Small intestine (tissue), 7 donors: Measurements from ENCODE around the gene IQCN. TPM values are rescaled to one million over a fixed set of nuclear protein-coding genes. Genes with fewer than 3 reads are reported as not detected.

Experiments
- DNase-seq, 2 donors: peaks; one replicate each; pipeline versions ENCODE4 v3.0.0 to v3.0.0-alpha.2; 2013
- FAIRE-seq: peaks from 2 replicates; lab custom pipeline; 2012; peaks lifted over from hg19 to GRCh38; lab: Jason Lieb, UNC
- H3K27ac ChIP-seq, 3 donors: one replicate each; pipeline ENCODE4 v1.5.1; 2013; ENCODE audit warnings: low read length in 2 of 3, mild to moderate bottlenecking in 2 of 3, control low read depth in 1 of 3, inconsistent platforms in 1 of 3, low read depth in 1 of 3, moderate library complexity in 1 of 3
- H3K27me3 ChIP-seq, 3 donors: one replicate each; pipeline ENCODE4 v1.6.1; 2013; ENCODE audit warnings: low read length in 3 of 3, inconsistent platforms in 1 of 3; ENCODE audit not compliant: control insufficient read depth in 3 of 3, insufficient read depth in 3 of 3
- H3K36me3 ChIP-seq, 3 donors: one replicate each; pipeline ENCODE4 v1.6.1; 2013; ENCODE audit warnings: low read length in 3 of 3, inconsistent platforms in 1 of 3, low read depth in 1 of 3, mild to moderate bottlenecking in 1 of 3, moderate library complexity in 1 of 3; ENCODE audit not compliant: control insufficient read depth in 3 of 3, insufficient read depth in 2 of 3
- H3K4me1 ChIP-seq, 3 donors: one replicate each; pipeline ENCODE4 v1.6.1; 2013; ENCODE audit warnings: low read length in 2 of 3, inconsistent platforms in 1 of 3, low read depth in 1 of 3, mild to moderate bottlenecking in 1 of 3, moderate library complexity in 1 of 3; ENCODE audit not compliant: control insufficient read depth in 3 of 3, insufficient read depth in 2 of 3
- H3K4me3 ChIP-seq, 3 donors: one replicate each; pipeline ENCODE4 v1.5.1; 2013; ENCODE audit warnings: low read length in 3 of 3, control low read depth in 1 of 3, inconsistent platforms in 1 of 3, low read depth in 1 of 3, mild to moderate bottlenecking in 1 of 3, moderate library complexity in 1 of 3
- H3K9me3 ChIP-seq, 2 donors: one replicate each; pipeline ENCODE4 v1.6.1; 2013; ENCODE audit warnings: low read depth in 1 of 2, low read length in 1 of 2; ENCODE audit not compliant: control insufficient read depth in 2 of 2, insufficient read depth in 1 of 2
- WGBS, 3 donors: extraction: QIAGEN DNeasy Blood & Tissue Kit; methylation state at CpG; one replicate each; pipeline ENCODE4 v1.1.7; 2013; 5-methylcytosine and 5-hydroxymethylcytosine counted together
- polyA plus RNA-seq, 4 donors: library from polyadenylated mRNA; stranded (reverse) in 3 of 4; unstranded in 1 of 4; fragments of 200-250 nt in 3 of 4; fragments of 120-200 nt in 1 of 4; gene quantifications; one replicate each; pipeline versions ENCODE4 v1.2.1 to v1.2.3, GENCODE V29; 2013
- donor health status: healthy with polysubstance abuse.
- donor health status: control.
- donor health status: control.
- donor health status: Bipolar disorder and iron deficiency.
- donor health status: healthy.

The IQCN gene
- polyA plus RNA-seq, 4 donors, result 1.5 to 15.2 (median 4.9) TPM

DNA sequence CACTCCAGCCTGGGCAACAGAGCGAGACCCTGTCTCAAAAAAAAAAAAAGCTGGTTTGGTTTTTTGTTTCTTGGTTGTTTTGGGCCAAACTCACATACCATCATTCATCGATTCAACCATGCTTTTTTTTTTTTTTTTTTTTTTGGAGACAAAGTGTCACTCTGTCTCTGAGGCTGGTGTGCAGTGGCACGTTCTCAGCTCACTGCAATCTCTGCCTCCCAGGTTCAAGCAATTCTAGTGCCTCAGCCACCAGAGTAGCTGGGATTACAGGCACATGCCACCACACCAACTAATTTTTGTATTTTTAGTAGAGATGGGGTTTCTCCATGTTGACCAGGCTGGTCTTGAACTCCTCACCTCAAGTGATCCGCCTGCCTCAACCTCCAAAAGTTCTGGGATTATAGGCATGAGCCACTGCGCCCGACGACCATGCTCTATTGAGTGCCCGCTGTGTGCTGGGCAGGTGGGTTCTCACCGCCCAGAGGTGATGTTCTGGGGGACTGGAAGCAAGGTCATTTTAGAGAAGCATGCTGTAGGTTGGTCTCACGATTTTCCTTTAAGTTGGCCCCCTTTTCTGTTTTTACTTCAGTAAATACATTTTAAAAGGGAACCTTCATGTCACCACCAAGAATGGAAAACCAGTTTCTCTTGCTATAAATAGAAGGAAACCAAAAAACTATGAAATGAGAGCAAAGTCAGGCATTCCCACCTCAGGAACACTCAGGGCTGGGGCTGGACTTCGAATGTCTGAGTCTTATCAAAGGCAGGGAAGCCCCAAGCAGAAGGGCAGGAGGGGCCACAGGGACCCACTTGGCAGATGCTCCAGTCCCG is 15.4 kb upstream of the IQCN start:
- Histone ChIP-seq H3K9me3 (no peaks in the 10 kb centered on the region), H3K27ac (peak overlapping the region; percentile 10 to 67 (median 15)), H3K36me3 (no peaks in the 10 kb centered on the region), H3K4me1 (peaks cover 0 to 47% (median 2%) of the 10 kb centered on the region in 3 donors), H3K4me3 (no peak overlapping the region), H3K27me3 (peaks cover 0 to 7% (median 0%) of the 10 kb centered on the region in 3 donors)
- no peak for FAIRE-seq
- 55 to 62% (median 58%) methylated on average over 12 of the region's 12 CpGs for WGBS, 3 donors
- DNase-seq, result no peak

DNA sequence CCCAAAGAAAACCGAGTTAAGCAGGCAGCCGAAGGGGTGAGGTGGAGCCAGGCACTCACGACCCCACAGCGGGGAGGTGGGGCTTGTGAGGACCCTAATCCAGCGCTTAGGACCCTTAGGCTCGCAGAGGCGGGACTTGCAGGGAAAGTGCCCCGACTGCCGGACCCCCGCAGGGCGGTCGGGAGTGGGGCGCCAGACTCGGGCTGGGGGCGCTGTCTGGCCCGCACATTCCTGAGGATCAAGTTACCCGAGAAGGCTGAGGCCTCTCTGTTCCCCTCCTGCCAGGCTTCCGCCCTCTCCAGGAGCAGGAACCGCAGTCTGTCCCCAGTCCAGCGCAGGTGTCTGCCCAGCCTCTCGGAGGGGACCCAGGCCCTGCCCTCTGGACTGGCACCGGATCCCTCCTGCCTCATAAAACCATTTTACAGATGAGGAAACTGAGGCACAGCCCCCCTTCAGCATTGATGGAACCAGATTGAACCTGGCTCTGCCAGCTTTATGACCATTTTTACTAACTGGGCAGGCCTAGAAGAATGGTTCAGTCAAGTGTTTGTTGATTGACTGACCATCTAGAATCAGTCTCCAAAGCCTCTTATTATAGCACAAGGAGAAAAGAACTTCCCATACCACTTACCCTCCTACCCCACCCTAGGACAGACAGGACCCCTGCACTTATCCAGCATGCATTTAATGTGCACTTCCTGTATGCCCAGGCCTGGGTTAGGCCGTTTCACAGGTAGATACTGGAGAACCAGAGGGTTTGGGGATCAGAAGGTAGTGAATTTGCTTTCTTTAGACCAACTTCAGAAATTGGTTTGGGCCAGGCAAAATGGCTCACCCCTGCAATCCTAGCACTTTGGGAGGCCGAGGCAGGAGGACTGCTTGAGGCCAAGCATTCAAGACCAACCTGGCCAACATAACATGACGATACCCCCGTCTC is 13.9 kb upstream of the IQCN start:
- no peak overlapping the region for H3K4me3 ChIP-seq
- H3K27ac ChIP-seq, result no peak overlapping the region
- peaks cover 0 to 47% (median 2%) of the 10 kb centered on the region in 3 donors for H3K4me1 ChIP-seq
- H3K9me3 ChIP-seq, result no peaks in the 10 kb centered on the region
- no peaks in the 10 kb centered on the region for H3K36me3 ChIP-seq
- no peak for FAIRE-seq
- no peaks in the 10 kb centered on the region for H3K27me3 ChIP-seq
- DNase-seq, result no peak
- WGBS, 3 donors, result 64 to 69% (median 65%) methylated on average over 18 to 26 of the region's 26 CpGs

DNA sequence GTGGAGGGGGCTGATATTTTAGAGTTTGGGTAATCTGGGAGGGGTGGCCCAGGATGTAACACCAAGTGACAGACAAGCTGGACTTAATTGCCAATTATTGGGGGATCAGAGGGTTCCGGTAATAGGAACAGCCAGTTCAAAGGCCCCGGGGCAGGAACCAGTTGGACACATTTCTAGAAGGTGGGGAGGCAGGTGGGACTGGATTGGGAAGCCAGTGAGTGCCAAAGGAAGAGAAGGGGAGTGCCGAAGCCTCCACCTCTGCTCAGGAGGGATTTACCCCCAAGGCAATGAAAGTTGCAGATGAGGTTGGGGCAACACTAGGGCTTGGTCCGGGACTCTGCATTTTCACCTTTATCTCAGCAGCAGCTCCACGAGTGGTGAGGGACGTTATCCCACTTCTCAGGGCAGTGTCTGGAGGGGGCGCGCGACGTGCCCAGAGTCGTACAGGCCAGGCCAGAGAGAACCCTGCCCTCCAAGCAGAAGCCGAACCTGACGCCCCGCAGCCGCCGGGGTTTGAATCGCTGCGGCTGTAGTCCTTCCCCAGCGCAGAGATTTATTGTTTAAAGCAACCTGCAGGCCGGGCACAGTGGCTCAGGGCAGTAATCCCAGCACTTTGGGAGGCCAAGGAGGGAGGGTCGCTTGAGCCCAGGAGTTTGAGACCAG is 12.9 kb upstream of the IQCN start:
- Histone ChIP-seq H3K27me3 (no peaks in the 10 kb centered on the region), H3K4me1 (peaks cover 0 to 47% (median 4%) of the 10 kb centered on the region in 3 donors), H3K9me3 (peaks cover 0 to 3% of the 10 kb centered on the region in 2 donors), H3K27ac (no peak overlapping the region), H3K4me3 (no peak overlapping the region), H3K36me3 (no peaks in the 10 kb centered on the region)
- FAIRE-seq, result no peak
- no peak for DNase-seq
- WGBS, 3 donors, result 69 to 82% (median 82%) methylated on average over 21 of the region's 21 CpGs

DNA sequence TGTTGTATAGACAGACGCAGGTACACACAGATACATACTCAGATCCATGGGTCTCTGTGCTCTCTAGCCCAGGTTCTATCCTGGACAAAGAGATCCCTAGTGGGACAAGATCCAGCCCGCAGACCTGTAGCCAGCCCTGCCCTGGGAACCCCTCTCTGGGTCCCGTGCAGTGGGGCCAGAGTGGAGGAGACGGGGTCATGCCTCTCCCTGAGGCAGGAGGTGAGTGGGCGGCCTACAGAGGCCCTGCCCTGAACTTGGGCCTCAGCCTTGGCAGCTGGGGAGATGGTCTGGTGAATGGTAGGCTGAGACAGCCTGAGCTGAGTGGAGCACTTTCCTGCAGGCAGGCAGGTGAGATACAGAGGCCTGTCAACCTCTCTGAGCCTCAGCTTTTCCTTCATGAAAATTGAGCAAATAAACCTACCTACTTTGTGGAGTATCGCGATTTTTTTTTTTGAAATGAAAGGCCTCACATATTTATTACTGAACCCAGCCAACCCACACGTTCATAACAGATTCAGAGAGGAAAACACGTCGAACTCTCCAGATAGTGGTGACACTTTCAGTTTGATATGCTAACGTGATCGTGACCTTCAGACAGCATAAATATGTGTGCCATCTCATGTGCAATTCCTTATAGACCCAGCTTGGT is 10.6 kb upstream of the IQCN start:
- peaks cover 0 to 5% (median 0%) of the 10 kb centered on the region in 3 donors for H3K36me3 ChIP-seq
- H3K27me3 ChIP-seq, result no peaks in the 10 kb centered on the region
- FAIRE-seq (no peak), DNase-seq (peak; percentile 62 to 73)
- H3K9me3 ChIP-seq, result peaks cover 0 to 3% of the 10 kb centered on the region in 2 donors
- WGBS, 3 donors, result 16 to 44% (median 24%) methylated on average over 12 of the region's 12 CpGs
- H3K4me3 ChIP-seq, result no peak overlapping the region
- H3K4me1 ChIP-seq, result peaks cover 0 to 29% (median 4%) of the 10 kb centered on the region in 3 donors
- H3K27ac ChIP-seq, result peak overlapping the region; percentile 80 to 95 (median 87)

DNA sequence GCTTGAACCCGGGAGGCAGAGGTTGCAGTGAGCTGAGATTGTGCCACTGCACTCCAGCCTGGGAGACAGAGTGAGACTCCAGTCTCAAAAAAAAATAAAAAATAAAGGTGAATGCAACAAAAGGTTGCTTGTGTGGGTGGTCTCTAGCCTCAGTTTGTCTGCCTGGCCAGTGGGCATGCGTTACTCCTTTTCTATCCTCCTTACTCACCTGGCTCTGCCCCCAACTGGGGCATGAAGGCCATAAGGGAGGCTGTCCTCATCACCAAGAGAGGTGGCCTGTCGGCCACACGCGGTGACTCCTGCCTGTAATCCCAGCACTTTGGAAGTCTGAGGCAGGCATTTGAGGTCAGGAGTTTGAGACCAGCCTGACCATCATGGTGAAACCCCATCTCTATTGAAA is 9.1 kb upstream of the IQCN start:
- Histone ChIP-seq H3K4me3 (no peak overlapping the region), H3K27me3 (no peaks in the 10 kb centered on the region), H3K36me3 (peaks cover 3 to 17% (median 9%) of the 10 kb centered on the region in 3 donors), H3K9me3 (peaks cover 0 to 3% of the 10 kb centered on the region in 2 donors), H3K4me1 (peaks cover 0 to 35% (median 4%) of the 10 kb centered on the region in 3 donors), H3K27ac (peak overlapping the region; percentile 73 to 100 (median 98))
- 92 to 93% (median 93%) methylated on average over 5 of the region's 5 CpGs for WGBS, 3 donors
- DNase-seq (no peak), FAIRE-seq (no peak)

DNA sequence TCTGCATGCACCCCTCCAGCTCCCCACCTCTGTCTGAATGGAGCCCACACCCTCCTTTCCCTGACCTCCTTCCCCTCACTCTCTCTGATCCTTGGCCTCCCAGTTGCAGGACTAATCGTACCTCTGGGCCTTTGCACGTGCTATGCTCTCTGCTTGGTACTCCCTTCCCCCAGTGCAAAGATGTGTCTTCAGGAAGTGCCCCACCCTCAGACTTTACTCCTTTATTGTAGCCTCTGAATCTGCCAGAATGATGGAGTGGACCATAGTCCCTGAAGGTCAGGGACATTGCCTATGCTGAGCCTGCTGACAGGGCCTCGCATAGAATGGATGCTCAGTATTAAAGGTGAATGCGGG is 8.5 kb upstream of the IQCN start:
- Histone ChIP-seq H3K36me3 (peaks cover 3 to 22% (median 9%) of the 10 kb centered on the region in 3 donors), H3K4me1 (peaks cover 0 to 34% (median 4%) of the 10 kb centered on the region in 3 donors), H3K9me3 (peaks cover 0 to 3% of the 10 kb centered on the region in 2 donors), H3K27me3 (no peaks in the 10 kb centered on the region), H3K27ac (peak overlapping the region; percentile 98 to 100 (median 100)), H3K4me3 (peak overlapping the region in 1 of 3 donors; percentile 44)
- FAIRE-seq (no peak), DNase-seq (peak; percentile 90 to 98)
- 21 to 36% (median 22%) methylated on average over 4 of the region's 4 CpGs for WGBS, 3 donors

DNA sequence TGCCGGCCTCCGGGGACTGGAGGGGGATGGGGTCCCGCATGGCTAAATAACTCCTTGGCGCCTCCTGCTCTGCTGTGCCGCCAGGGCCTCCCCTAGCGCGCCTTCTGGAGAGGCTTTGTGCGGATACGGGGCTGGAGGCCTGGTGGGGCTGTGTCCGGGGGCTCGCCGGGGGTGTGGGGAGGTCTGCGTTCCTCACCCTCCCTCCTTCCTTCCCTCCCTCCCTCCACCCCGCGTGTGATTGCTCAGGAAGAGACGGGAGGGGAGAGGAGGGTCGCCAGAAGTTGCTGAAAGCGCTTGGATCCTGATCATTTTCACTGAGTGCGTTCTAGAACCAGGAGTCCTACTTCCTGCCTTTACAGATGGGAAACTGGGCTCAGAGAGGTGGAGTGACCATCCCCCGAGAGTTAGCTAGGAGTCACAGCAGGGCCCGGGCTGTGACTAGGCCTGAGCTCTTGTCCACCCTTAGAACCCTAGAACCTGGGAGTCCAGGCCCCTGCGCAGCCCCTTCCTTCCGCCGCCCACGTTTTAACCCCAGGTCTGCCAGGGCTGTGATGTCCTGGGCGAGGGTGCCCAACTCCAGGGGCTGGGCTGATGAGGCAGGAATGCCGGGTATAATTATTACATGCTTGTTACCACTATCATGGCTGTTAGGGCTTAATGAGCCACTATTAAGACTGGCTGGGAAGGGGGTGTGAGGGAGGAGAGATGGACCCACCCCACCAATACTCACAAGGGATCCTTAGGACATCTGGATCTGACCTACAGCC is 8.0 kb upstream of the IQCN start:
- Histone ChIP-seq H3K36me3 (peaks cover 3 to 26% (median 9%) of the 10 kb centered on the region in 3 donors), H3K4me3 (peak overlapping the region; percentile 44 to 49 (median 48)), H3K27me3 (no peaks in the 10 kb centered on the region), H3K4me1 (peaks cover 0 to 34% (median 4%) of the 10 kb centered on the region in 3 donors), H3K9me3 (peaks cover 0 to 3% of the 10 kb centered on the region in 2 donors), H3K27ac (peak overlapping the region; percentile 98 to 100 (median 100))
- FAIRE-seq (no peak), DNase-seq (no peak)
- 2 to 3% (median 2%) methylated on average over 14 to 26 of the region's 27 CpGs for WGBS, 3 donors
